ENCODE data around the gene ARSK. TPM values are rescaled to one million over a fixed set of nuclear protein-coding genes. Genes with fewer than 3 reads are reported as not detected.

The ARSK gene
- total RNA-seq, 1 experiment from 2014 or later: 8.5 TPM

DNA sequence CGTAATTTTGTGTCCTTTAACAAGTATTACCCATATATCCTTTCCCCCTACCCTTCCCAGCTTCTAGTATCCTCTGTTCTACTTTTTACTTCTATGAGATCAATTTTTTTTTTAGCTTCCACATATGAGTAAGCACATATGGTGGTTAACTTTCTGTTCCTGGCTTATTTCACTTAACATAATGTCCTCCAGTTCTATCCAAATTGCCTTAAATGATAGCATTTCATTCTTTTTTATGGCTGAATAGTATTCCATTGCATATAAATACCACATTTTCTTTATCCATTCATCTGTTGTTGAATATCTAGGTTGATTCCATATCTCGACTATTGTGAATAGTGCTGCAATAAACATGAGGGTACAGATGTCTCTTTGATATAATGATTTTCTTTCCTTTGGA lies 36.5 kb upstream of the ARSK start:
- Histone ChIP-seq H3K56ac (ENCODE audit: insufficient read length, low read depth, low read length) (no peak overlapping the region), H2BK20ac (ENCODE audit: low read depth, low read length, poor library complexity, severe bottlenecking) (no peak overlapping the region), H3K9me3 (ENCODE audit: control insufficient read depth, low read depth, low read length) (no peaks in the 10 kb centered on the region), H3K18ac (ENCODE audit: insufficient read length, low read depth, low read length) (no peak overlapping the region), H3K23ac (ENCODE audit: insufficient read length, low read depth, low read length) (no peak overlapping the region), H3T11ph (ENCODE audit: low read length) (no peak overlapping the region), H2BK12ac (ENCODE audit: insufficient read length, low read depth, low read length) (no peak overlapping the region), H2BK15ac (ENCODE audit: low read depth, low read length) (no peak overlapping the region), H3K4ac (ENCODE audit: low read depth, low read length) (no peak overlapping the region), H3K4me1 (ENCODE audit: insufficient read depth, low read length) (no peaks in the 10 kb centered on the region), H2BK120ac (ENCODE audit: low read depth, low read length, poor library complexity, severe bottlenecking) (no peak overlapping the region), H3K9ac (ENCODE audit: extremely low read depth, insufficient read length, low read length) (no peak overlapping the region), H3K4me2 (ENCODE audit: insufficient read depth, insufficient read length, low read length) (no peak overlapping the region), H3K27ac (ENCODE audit: insufficient read length, low read depth, low read length) (no peak overlapping the region), H3K79me1 (ENCODE audit: insufficient read depth, low read depth, low read length, poor library complexity, severe bottlenecking) (no peaks in the 10 kb centered on the region), H3K23me2 (ENCODE audit: insufficient read length, low read depth, low read length, poor library complexity, severe bottlenecking) (no peaks in the 10 kb centered on the region), H4K8ac (replicated peaks; ENCODE audit: insufficient read length, low read depth, low read length) (no peak overlapping the region), H4K20me1 (ENCODE audit: control insufficient read depth, insufficient read depth, insufficient read length) (no peaks in the 10 kb centered on the region), H4K91ac (ENCODE audit: insufficient read length, low read depth, low read length) (no peak overlapping the region), H3K79me2 (ENCODE audit: insufficient read depth, low read length) (no peaks in the 10 kb centered on the region), H2BK5ac (ENCODE audit: insufficient read length, low read length) (no peak overlapping the region), H2AFZ (ENCODE audit: low read length) (no peak overlapping the region), H2AK5ac (ENCODE audit: insufficient read length, low read length) (no peak overlapping the region), H4K5ac (ENCODE audit: insufficient read length, low read depth, low read length) (no peak overlapping the region), H3K27me3 (ENCODE audit: insufficient read depth, low read length) (no peaks in the 10 kb centered on the region), H3K14ac (ENCODE audit: insufficient read depth, low read length) (no peak overlapping the region)
- H3K4me1 Mint-ChIP-seq: no peaks in the 10 kb centered on the region
- no peak overlapping the region for H3K4me3 Mint-ChIP-seq
- no peak for DNase-seq
- no peaks in the 10 kb centered on the region for H3K9me3 Mint-ChIP-seq
- no CpG with 5 or more reads among the region's 2 CpGs for WGBS (ENCODE audit: extremely low coverage, insufficient read length, low lambda C conversion rate)
- no peak overlapping the region for H3K27ac Mint-ChIP-seq
- no peaks in the 10 kb centered on the region for H3K27me3 Mint-ChIP-seq (ENCODE audit: low read depth)
- peaks cover 12 to 44% (median 44%) of the 10 kb centered on the region in 3 experiments; a peak in 5 of 7 replicates for H3K36me3 Mint-ChIP-seq (ENCODE audit: insufficient read depth in 1 of 3, low read depth in 3 of 3)
- TF ChIP-seq CTCF (conservative IDR thresholded peaks at IDR 0.05): no peak

Data from H9 (cell line).